PFSK-1 (cell line): ENCODE results near the gene LAMB3. TPM values are rescaled to one million over a fixed set of nuclear protein-coding genes. Genes with fewer than 3 reads are reported as not detected.

Source experiments
- FOXP2 ChIP-seq: optimal IDR thresholded peaks from 2 replicates; pipeline ENCODE3; 2011; ENCODE audit warnings: borderline replicate concordance, control low read depth, inconsistent platforms; ENCODE audit not compliant: insufficient read depth; ENCODE audit errors: extremely low read length, extremely low read depth
- POLR2AphosphoS5 ChIP-seq: IDR thresholded peaks from 2 replicates; pipeline ENCODE4 v1.6.1; 2012; ENCODE audit warnings: low read depth, mild to moderate bottlenecking, control low read depth, low read length, moderate library complexity
- REST ChIP-seq, 2 experiments: IDR thresholded peaks; 2 replicates each; pipeline versions ENCODE4 v1.6.1 to v1.8.0; 2011 to 2012; ENCODE audit warnings: low read depth in 2 of 2, low read length in 2 of 2, control low read depth in 1 of 2, inconsistent platforms in 1 of 2, mild to moderate bottlenecking in 1 of 2, moderate library complexity in 1 of 2; ENCODE audit not compliant: insufficient read depth in 1 of 2
- SIN3A ChIP-seq: IDR thresholded peaks from 2 replicates; pipeline ENCODE4 v1.6.1; 2012; ENCODE audit warnings: mild to moderate bottlenecking, low read length, moderate library complexity, borderline replicate concordance; ENCODE audit not compliant: insufficient read depth
- TAF1 ChIP-seq: IDR thresholded peaks from 2 replicates; pipeline ENCODE4 v1.6.1; 2012; ENCODE audit warnings: low read length, control low read depth, borderline replicate concordance; ENCODE audit not compliant: insufficient read depth
- polyA plus RNA-seq: library from polyadenylated mRNA; unstranded; fragments of >200 nt; gene quantifications from one replicate; pipeline ENCODE4 v1.2.1, GENCODE V29; 2012; ENCODE audit warnings: low read depth, missing spikeins; ENCODE audit not compliant: insufficient read length

The LAMB3 gene
- polyA plus RNA-seq = 8.7 TPM

- TF ChIP-seq FOXP2 (no peak), REST (IDR thresholded peaks at IDR 0.05; ENCODE audit: insufficient read depth in 1 of 2, low read depth in 2 of 2, low read length in 2 of 2) (no peak), POLR2AphosphoS5 (no peak), SIN3A (no peak), TAF1 (no peak)
Measured at GRCh38 chr1:209652121-209652735, at the start of gene LAMB3. LAMB3 (minus strand) TSS chr1:209652425; CDS start chr1:209650944, 1,481 bp downstream.

- TF ChIP-seq FOXP2 = no peak
- TF ChIP-seq POLR2AphosphoS5 = no peak
- TF ChIP-seq TAF1 = no peak
- no peak for TF ChIP-seq REST (IDR thresholded peaks at IDR 0.05; ENCODE audit: insufficient read depth in 1 of 2, low read depth in 2 of 2, low read length in 2 of 2)
Measured at GRCh38 chr1:209697126-209697525, 44.9 kb upstream of the LAMB3 start.

GRCh38 chr1:209696673-209697072 lies 44.4 kb upstream of the LAMB3 start:
- TF ChIP-seq TAF1 = no peak
- no peak for TF ChIP-seq SIN3A
- no peak for TF ChIP-seq POLR2AphosphoS5
- no peak for TF ChIP-seq FOXP2
- TF ChIP-seq REST (IDR thresholded peaks at IDR 0.05; ENCODE audit: insufficient read depth in 1 of 2, low read depth in 2 of 2, low read length in 2 of 2) = no peak

GRCh38 chr1:209692745-209693504 lies 40.7 kb upstream of the LAMB3 start:
- TF ChIP-seq REST (IDR thresholded peaks at IDR 0.05; ENCODE audit: insufficient read depth in 1 of 2, low read depth in 2 of 2, low read length in 2 of 2) (no peak), SIN3A (no peak), TAF1 (no peak), POLR2AphosphoS5 (no peak), FOXP2 (no peak)
